PC-9 (cell line): ENCODE results near the gene SMTNL2.

Experiments used
- CTCF ChIP-seq: fragments of 200-600 bp; sonication (generic); conservative IDR thresholded peaks from 2 replicates; pipeline ENCODE4 v1.6.1; 2017; ENCODE audit warnings: mixed run types, antibody characterized with exemption, mild to moderate bottlenecking, moderate library complexity
- EZH2 ChIP-seq: fragments of 200-600 bp; sonication (generic); IDR thresholded peaks from 2 replicates; pipeline ENCODE4 v1.8.0; 2017; ENCODE audit warnings: antibody characterized with exemption, low read depth

- TF ChIP-seq EZH2 = no peak
- TF ChIP-seq CTCF = no peak
These were observed 47.7 kb downstream of the SMTNL2 start for GRCh38 chr17:4631836-4632580.
